ENCODE data around the gene CELA3A. TPM values are rescaled to one million over a fixed set of nuclear protein-coding genes. Genes with fewer than 3 reads are reported as not detected.
"Not testable (repeated sequence)": the region's sequence is repeated elsewhere in the genome, so short reads cannot be mapped to it uniquely, and the experiment has no call there.

CELA3A gene
- total RNA-seq, 1 donor from 2014 or later = not detected

- not testable (repeated sequence) for ATAC-seq
Measured at GRCh38 chr1:21982122-21982521, 19.3 kb upstream of the CELA3A start.

- ATAC-seq = not testable (repeated sequence)
Measured at GRCh38 chr1:21983539-21983938, 17.9 kb upstream of the CELA3A start.

GRCh38 chr1:21985893-21986292, 15.6 kb upstream of the CELA3A start:
- not testable (repeated sequence) for ATAC-seq

GRCh38 chr1:21986386-21986785, 15.1 kb upstream of the CELA3A start:
- ATAC-seq = not testable (repeated sequence)

- peak; percentile 73 for ATAC-seq
Measured at GRCh38 chr1:21989672-21990393, 11.6 kb upstream of the CELA3A start.

- ATAC-seq = not testable (repeated sequence)
Measured at GRCh38 chr1:21992186-21992585, 9.3 kb upstream of the CELA3A start.

- not testable (repeated sequence) for ATAC-seq
Measured at GRCh38 chr1:21994716-21995115, 6.7 kb upstream of the CELA3A start.

GRCh38 chr1:21996663-21996970, 4.8 kb upstream of the CELA3A start:
- not testable (repeated sequence) for ATAC-seq

GRCh38 chr1:21997891-21998623, 3.4 kb upstream of the CELA3A start:
- ATAC-seq = not testable (repeated sequence)

GRCh38 chr1:21998624-21999294, 2.7 kb upstream of the CELA3A start:
- not testable (repeated sequence) for ATAC-seq

GRCh38 chr1:21999645-22000044, 1.8 kb upstream of the CELA3A start:
- peak; percentile 69 for ATAC-seq

GRCh38 chr1:22002461-22002860, 1.0 kb downstream of the CELA3A start:
- ATAC-seq = not testable (repeated sequence)

- not testable (repeated sequence) for ATAC-seq
Measured at GRCh38 chr1:22002875-22003274, 1.4 kb downstream of the CELA3A start.

GRCh38 chr1:22003959-22004358, 2.5 kb downstream of the CELA3A start:
- ATAC-seq = not testable (repeated sequence)

- ATAC-seq = peak; percentile 59
Measured at GRCh38 chr1:22005261-22006149, 4.0 kb downstream of the CELA3A start.

GRCh38 chr1:22006736-22007135, 5.3 kb downstream of the CELA3A start:
- ATAC-seq = peak; percentile 20

GRCh38 chr1:22007262-22007661, 5.8 kb downstream of the CELA3A start:
- peak; percentile 22 for ATAC-seq

GRCh38 chr1:22009566-22009965, 8.1 kb downstream of the CELA3A start:
- not testable (repeated sequence) for ATAC-seq

- not testable (repeated sequence) for ATAC-seq
Measured at GRCh38 chr1:22012752-22013151, 11.3 kb downstream of the CELA3A start.

GRCh38 chr1:22014575-22015206, 13.2 kb downstream of the CELA3A start:
- ATAC-seq = not testable (repeated sequence)
